Measurements from ENCODE around the gene C10orf67. TPM values are rescaled to one million over a fixed set of nuclear protein-coding genes. Genes with fewer than 3 reads are reported as not detected.

Gene C10orf67
- total RNA-seq, 4 donors from 2014 or later: not detected

GRCh38 chr10:23173214-23174073 is 171.2 kb downstream of the C10orf67 start:
- peaks cover 0 to 22% (median 11%) of the 10 kb centered on the region in 3 donors for H3K4me1 ChIP-seq
- no peaks in the 10 kb centered on the region for H3K36me3 ChIP-seq
- no peak overlapping the region for H3K27ac ChIP-seq
- ATAC-seq: no peak
- H3K9me3 ChIP-seq: peaks cover 0 to 3% (median 0%) of the 10 kb centered on the region in 3 donors
- peaks cover 96% of the 10 kb centered on the region for H3K27me3 ChIP-seq
- WGBS, 2 donors (ENCODE audit: low coverage in 1 of 2): 0% methylated on average over 4 of the region's 82 CpGs; no CpG with 5 or more reads in 1 of the 2 donors
- TF ChIP-seq POLR2AphosphoS5 (IDR thresholded peaks at IDR 0.05) (no peak), EP300 (IDR thresholded peaks at IDR 0.05) (no peak), CTCF (IDR thresholded peaks at IDR 0.05) (no peak), POLR2A (IDR thresholded peaks at IDR 0.05) (no peak)
- H3K4me3 ChIP-seq: no peak overlapping the region

GRCh38 chr10:23172429-23173213 is 172.0 kb downstream of the C10orf67 start:
- 0 to 2% methylated on average over 12 to 13 of the region's 41 CpGs for WGBS, 2 donors (ENCODE audit: low coverage in 1 of 2)
- H3K4me1 ChIP-seq: peaks cover 0 to 22% (median 11%) of the 10 kb centered on the region in 3 donors
- ATAC-seq: no peak
- H3K36me3 ChIP-seq: no peaks in the 10 kb centered on the region
- no peak for TF ChIP-seq CTCF (IDR thresholded peaks at IDR 0.05)
- no peak for TF ChIP-seq POLR2A (IDR thresholded peaks at IDR 0.05)
- no peak for TF ChIP-seq EP300 (IDR thresholded peaks at IDR 0.05)
- TF ChIP-seq POLR2AphosphoS5 (IDR thresholded peaks at IDR 0.05): no peak
- peaks cover 0 to 3% (median 0%) of the 10 kb centered on the region in 3 donors for H3K9me3 ChIP-seq
- no peak overlapping the region for H3K27ac ChIP-seq
- peaks cover 92% of the 10 kb centered on the region for H3K27me3 ChIP-seq
- H3K4me3 ChIP-seq: no peak overlapping the region

GRCh38 chr10:23171232-23171876 is 173.2 kb downstream of the C10orf67 start:
- WGBS, 2 donors (ENCODE audit: low coverage in 1 of 2): 7 to 8% methylated on average over 13 to 15 of the region's 26 CpGs
- peaks cover 0 to 22% (median 11%) of the 10 kb centered on the region in 3 donors for H3K4me1 ChIP-seq
- ATAC-seq: no peak
- H3K9me3 ChIP-seq: peaks cover 0 to 3% (median 0%) of the 10 kb centered on the region in 3 donors
- H3K36me3 ChIP-seq: no peaks in the 10 kb centered on the region
- no peak overlapping the region for H3K4me3 ChIP-seq
- TF ChIP-seq CTCF (IDR thresholded peaks at IDR 0.05) (no peak), EP300 (IDR thresholded peaks at IDR 0.05) (no peak), POLR2A (IDR thresholded peaks at IDR 0.05) (no peak), POLR2AphosphoS5 (IDR thresholded peaks at IDR 0.05) (no peak)
- H3K27me3 ChIP-seq: peaks cover 82% of the 10 kb centered on the region
- no peak overlapping the region for H3K27ac ChIP-seq

- ATAC-seq: peak; percentile 43
- H3K4me3 ChIP-seq: no peak overlapping the region
- 0 to 2% methylated on average over 3 to 5 of the region's 5 CpGs for WGBS, 2 donors (ENCODE audit: low coverage in 1 of 2)
Observed at GRCh38 chr10:23158370-23158769, 186.2 kb downstream of the C10orf67 start.

More at GRCh38 chr10:23158370-23158769, 186.2 kb downstream of the C10orf67 start:
- TF ChIP-seq CTCF (IDR thresholded peaks at IDR 0.05): peak; percentile 40 to 80 (median 52)
- TF ChIP-seq POLR2AphosphoS5 (IDR thresholded peaks at IDR 0.05): no peak
- peaks cover 0 to 4% (median 0%) of the 10 kb centered on the region in 3 donors for H3K4me1 ChIP-seq
- H3K36me3 ChIP-seq: no peaks in the 10 kb centered on the region
- no peak overlapping the region for H3K27ac ChIP-seq
- no peaks in the 10 kb centered on the region for H3K9me3 ChIP-seq
- peaks cover 41% of the 10 kb centered on the region for H3K27me3 ChIP-seq

Data from gastroesophageal sphincter (tissue), 4 donors.